ENCODE measurements around the gene RPTOR.
"Not testable (repeated sequence)": the region's sequence is repeated elsewhere in the genome, so short reads cannot be mapped to it uniquely, and the experiment has no call there.

Gene RPTOR

DNA sequence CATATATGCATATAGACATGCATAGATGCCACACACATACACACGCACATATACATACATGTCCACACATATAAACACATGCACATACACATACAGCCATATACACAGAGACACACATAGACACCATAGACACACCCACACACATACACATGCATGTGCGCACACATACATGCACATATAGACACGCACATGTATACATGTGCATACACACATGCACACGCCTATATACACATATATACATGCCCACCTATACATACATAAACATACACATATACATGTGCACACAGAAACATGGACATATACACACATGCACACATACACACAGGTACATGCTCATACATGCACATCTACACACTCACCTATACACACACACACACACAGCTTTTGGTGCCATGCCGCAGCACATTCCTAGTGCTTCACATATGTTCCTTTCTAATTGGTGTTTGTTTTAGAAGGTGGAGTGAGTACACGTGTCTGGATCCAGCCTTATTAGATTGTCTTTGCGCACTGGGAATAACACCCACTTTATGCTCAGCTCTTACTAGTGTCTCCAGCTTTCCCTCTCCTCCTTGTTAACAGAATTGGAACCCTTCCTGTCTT lies 198.0 kb downstream of the RPTOR start:
- no peak for DNase-seq (ENCODE audit: low read depth in 3 of 3)

DNA sequence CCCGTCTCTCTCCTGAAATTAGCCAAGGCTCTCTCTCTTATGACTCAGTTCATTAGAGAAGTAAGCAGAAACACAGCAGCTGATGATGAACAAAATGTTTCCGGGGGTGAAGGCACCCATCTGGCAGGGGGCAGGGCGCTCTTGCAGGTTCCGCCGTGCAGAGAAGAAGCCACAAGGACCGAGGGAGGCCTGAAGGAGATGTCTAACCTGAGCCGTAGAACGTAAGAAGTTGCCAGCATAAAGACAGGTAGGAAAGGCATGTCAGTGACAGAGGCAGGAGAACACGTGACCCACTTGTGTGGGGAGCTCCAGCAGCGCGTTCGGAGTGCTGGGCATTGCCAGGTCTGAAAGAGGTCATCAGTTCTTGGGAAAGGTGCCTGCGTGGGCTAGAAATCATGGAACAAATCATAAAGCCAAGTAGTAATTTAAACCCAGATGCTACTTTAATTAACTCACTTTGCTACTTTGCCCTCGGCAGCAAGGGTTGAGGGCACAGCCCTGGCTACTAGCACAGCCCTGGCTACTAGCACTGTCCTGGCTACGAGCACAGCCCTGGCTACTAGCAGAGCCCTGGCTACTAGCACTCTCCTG lies 198.6 kb downstream of the RPTOR start:
- DNase-seq (ENCODE audit: low read depth in 3 of 3) = peak in 1 of 3 donors; percentile 44

DNA sequence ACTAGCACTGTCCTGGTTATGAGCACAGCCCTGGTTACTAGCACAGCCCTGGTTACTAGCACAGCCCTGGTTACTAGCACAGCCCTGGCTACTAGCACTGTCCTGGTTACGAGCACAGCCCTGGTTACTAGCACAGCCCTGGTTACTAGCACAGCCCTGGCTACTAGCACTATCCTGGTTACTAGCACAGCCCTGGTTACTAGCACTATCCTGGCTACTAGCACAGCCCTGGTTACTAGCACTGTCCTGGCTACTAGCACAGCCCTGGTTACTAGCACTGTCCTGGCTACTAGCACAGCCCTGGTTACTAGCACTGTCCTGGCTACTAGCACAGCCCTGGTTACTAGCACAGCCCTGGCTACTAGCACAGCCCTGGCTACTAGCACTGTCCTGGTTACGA lies 199.3 kb downstream of the RPTOR start:
- not testable (repeated sequence) for DNase-seq (ENCODE audit: low read depth in 3 of 3)

DNA sequence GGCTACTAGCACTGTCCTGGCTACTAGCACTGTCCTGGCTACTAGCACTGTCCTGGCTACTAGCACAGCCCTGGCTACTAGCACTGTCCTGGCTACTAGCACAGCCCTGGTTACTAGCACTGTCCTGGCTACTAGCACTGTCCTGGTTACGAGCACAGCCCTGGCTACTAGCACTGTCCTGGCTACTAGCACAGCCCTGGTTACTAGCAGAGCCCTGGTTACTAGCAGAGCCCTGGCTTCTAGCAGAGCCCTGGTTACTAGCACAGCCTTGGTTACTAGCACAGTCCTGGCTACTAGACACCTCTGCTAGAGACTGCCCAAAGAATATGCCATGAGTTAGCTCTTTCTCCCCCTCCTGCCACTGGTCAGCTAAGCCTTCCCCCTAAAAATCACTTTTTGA lies 200.1 kb downstream of the RPTOR start:
- DNase-seq (ENCODE audit: low read depth in 3 of 3) = not testable (repeated sequence)

DNA sequence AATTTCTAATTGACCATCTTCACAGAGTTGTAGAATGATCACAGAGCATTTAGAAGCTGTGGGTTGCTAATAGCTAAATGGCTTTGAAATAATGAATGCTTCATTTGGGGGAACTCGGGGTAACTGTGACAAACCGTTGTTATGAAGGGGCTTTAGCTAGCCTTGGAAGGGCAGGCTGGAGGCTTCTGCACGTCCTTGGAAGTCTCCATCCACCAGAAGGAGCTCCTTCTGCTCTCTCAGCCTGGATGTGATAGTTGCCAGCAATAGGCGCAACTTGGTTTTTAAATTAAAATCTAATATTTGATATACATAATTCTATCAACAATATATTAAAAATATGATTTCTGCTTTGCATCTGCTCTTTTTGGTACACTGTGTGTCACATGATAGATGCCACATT lies 200.5 kb downstream of the RPTOR start:
- no peak for DNase-seq (ENCODE audit: low read depth in 3 of 3)

DNA sequence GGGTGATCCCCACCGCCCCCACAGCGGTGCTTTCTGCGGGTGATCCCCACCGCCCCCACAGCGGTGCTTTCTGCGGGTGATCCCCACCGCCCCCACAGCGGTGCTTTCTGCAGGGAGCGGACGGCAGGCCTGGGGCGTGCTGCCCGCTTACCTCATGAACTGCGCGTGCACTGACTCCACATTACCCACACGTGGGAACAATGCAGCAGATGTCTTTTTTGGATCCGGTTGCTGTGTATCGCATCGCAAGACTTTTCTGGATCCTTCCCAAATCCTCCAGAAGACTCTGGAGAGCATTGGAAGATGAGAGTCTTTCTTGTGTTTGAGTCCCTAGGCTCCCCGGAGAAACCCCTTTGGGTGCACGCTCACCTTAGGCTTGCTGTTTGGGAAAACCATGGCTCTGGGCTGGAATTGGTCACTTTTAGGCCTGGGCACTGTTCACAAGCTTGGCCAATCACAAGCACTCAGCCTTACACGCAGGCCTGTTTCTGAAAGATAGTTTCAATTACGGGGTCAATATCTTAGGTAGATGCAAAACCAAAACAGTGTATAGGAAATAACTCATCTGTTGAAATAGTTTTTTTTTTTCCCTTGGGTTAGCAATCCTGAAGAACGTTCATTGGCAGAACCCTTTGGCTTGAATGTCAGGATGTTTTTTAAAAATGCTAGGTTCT lies 201.8 kb downstream of the RPTOR start:
- no peak for DNase-seq (ENCODE audit: low read depth in 3 of 3)

DNA sequence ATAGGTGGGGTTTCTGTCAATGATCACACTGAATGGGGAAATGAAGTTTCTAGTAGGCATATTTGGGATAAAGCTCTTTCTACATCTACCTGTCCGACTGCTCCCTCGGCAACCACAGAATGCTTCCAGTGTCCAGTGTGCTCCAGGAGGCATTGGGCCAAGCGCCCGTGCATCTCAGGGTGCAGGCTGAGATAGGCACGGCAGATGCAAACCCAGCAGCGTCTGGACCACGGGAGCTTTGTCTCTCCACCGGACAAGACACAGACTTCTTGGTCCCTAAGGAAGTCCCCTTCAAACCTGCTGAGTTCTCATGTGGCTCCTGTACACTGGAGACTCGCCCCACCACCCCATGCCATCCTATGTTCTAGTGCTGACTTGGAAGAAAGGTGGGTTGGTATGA lies 202.8 kb downstream of the RPTOR start:
- DNase-seq (ENCODE audit: low read depth in 3 of 3) = no peak

DNA sequence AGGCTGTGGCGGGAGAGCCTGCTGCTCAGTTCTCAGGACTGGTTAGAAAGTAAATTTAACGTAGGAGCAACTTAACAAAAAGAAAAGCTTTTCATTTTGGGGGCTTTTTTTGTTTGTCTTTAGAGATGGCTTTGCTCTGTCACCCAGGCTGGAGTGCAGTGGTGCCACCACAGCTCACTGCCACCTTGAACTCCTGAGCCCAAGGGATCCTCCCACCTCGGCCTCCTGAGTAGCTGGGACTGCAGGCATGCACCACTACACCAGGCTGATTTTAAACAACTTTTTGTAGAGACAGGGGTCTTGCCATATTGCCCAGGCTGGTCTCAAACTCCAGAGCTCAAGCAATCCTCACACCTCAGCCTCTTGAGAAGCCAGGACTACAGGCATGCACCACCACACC lies 205.0 kb downstream of the RPTOR start:
- no peak for DNase-seq (ENCODE audit: low read depth in 3 of 3)

DNA sequence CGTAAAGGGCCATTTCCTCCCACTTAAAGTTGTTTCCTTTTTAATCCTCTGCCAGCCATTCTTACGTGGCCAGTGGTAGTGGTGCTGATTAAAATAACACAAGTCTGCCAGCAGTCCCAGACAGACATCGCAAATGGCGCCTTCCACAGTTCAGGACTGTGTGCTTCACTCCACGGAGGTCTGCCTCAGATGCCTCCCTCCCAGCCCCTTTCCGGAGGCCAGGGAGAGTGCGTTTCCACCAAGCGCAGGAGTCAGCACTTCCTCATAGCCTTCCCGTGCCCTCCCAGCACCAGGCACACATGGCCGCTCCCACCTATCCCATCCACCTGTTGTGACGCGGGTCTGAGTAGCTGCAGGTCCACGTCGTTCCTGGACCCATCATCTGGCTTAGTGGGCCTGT lies 205.6 kb downstream of the RPTOR start:
- no peak for DNase-seq (ENCODE audit: low read depth in 3 of 3)

DNA sequence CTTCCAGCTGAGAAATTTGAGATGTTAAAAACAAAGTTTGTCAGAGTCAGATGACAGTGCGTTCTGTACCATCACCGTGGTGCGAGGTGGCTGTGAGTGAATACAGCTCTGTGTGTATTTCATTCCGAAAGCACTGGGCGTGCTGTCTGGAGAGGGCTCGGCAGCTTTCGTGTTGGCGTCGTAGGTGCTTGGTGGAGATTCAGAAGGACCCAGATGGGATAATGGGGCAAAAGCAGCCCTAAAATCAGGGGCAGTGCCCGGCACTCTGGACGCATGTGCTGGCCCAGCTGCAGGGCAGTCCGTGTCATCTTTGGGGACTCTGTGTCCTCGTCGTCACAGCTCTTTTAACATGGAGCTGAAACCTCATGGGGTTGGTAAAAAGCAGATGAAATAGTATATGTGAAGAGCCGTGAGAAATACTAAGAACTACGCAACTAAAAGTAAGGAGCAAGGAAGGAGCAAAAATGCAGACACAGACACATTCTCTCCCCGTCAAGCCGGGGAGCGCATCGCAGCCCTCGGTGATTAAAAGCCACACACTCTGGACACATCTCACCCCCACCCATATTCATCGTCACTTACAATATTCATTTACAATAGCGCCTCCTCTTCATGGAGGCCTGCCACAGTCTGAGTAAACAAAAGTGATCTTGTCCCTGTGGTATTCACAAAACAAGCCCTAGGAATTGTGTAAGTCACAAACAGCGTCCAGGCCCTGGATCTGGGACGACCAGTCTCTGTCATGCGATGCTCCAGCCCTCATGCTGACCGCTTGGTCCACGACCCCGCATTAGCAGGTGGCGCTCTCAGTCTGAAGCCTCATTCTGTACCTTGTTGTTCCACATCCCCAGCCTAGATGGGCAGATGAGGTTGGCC lies 206.7 kb downstream of the RPTOR start:
- DNase-seq (ENCODE audit: low read depth in 3 of 3) = no peak

DNA sequence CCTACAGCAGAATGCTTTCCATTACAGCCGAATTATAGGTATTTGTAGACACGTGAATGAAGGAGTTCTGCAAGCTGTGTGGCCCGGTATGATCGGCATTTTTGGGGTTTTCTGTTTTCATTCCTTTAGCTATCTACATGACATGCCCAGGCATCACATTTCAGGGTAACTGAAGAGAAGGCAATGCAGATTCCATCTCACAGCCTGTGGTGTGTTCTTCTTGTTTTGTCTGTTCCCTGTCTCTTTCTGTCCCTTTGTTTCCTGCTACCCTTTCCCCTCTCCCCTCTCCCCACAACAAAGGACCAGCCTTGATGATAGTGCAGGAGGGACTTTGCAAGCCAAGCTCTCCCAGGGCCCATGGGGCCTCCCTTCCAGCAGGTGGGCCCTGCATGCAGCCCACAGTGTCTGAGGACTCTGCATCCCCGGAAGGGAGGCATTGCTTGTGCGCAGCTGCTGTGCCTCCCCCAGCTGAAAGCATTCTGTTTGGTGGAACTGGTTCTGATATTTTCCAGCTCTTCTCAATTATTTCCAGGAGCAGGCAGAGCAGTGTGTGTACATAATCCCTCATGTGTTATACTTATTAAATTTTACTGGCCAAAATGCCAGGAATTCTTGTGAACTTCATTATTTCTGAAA lies 207.4 kb downstream of the RPTOR start:
- DNase-seq (ENCODE audit: low read depth in 3 of 3) = no peak

DNA sequence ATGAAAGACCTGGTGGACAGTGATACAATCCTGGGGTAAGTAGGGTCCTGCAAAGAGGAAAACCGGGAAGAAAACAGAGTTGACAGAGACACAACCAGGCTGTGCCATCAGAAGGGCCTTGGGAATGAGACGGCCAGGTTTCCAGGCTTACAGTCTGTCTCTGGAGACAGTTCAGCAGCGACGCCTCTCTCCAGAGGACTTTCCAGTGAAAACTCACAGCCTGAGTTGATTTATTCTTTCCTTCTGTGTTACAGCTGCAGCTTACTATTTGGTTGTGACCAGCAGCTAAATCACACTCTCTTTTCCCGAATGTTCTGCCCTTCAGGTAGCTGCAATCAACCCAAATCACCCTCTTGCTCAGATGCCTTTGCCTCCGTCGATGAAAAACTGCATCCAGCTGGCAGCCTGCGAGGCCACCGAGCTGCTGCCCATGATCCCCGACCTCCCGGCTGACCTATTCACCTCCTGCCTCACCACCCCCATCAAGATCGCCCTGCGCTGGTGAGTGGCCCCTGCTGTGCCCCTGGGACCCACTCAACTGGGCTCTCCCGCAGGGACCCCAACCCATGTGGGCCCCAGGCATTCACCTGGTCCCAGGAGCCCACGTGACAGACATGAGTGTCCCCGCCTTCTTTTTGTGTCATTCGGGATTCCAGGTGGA lies 209.2 kb downstream of the RPTOR start:
- no peak for DNase-seq (ENCODE audit: low read depth in 3 of 3)

DNA sequence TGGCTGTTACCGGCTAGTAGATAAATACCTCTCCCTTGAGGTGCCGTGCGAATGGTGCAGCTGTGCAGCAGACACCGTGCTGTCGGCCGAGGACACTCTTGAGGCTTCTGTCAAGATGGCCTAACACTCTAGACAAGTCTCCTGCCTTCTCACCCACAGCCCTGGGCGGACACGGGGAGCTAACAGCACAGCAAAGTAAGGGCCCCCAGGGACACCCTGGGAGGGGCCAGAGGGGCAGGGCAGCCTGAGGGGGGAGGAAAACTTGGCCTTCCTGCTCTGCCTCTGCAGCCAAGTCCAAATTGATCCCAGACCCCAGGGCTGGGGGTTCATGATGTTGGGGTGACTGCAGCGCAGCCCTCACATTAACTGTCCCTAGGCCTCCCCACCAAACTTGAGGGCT lies 210.2 kb downstream of the RPTOR start:
- DNase-seq (ENCODE audit: low read depth in 3 of 3) = no peak

DNA sequence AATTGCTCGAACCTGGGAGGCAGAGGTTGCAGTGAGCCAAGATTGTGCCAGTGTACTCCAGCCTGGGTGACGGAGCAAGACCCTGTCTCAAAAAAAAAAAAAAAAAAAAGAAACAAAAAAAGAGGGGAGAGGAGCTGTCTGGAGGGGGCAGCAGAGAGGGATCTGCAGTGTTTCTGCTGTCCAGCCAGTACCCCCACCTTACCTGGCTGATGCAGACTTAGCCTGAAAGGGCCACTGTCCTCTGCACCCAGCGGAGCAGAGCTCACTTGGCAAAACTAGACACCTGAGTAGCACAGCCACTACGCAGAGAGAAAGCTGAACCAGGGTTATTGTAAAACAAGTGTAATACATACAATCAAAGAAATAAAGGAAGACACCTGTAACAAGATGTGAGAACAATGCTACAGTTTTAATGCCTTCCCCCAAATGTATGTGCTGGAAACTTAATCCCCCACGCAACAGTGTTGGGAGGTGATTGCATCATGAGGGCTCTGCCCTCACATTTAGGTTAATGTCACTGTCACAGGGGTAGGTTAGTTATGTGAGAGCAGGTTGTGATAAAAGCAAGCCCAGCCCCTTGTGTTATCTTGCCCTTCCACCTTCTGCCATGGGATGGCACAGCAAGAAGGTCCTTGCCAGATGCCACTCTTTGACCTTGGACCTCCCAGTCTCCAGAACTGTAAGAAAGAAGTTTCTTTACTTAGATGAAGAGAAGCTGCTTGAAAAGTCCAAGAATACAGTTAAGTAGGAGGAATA lies 211.2 kb downstream of the RPTOR start:
- no peak for DNase-seq (ENCODE audit: low read depth in 3 of 3)

DNA sequence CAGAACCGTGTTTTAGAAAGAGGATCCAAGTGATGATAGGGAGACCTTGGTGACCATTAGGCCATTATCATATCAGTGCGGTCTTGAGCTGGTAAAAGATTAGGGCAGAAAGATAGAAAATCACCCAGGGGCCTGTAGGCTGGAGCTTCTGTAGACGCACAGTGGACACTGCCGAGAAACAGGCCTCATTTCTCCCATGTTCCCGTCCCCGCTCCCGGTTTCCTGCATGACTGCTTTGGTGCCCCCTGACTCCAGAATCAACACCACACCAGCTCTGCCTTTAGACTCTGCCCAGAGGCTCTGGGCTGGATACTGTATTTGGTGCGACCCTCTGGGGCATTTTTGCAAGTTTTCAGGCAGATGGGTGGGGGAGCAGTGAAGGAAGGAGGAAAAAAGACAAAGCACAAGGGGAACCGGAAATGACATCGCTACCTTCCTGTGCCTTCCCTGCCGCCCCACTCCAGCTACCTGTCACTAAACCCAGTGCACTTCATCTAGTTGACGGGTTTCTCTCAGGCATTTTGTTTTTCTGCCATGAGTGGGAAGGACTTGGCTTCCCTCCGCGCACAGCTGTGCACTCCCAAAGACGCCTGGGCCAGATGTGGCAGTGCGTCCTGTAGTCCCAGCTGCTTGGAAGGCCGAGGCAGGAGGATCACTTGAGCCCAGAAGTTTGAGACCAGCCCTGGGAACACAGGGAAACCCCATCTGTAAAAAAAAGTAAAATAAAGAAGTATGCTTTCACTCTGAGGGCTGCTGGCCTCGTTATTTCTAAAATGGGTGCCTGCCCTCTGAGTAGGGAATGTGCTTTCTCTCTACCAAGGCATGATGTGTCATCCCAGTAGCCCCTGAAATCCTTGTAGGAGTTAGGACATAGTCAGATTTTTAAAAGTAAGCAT lies 214.1 kb downstream of the RPTOR start:
- no peak for DNase-seq (ENCODE audit: low read depth in 3 of 3)

DNA sequence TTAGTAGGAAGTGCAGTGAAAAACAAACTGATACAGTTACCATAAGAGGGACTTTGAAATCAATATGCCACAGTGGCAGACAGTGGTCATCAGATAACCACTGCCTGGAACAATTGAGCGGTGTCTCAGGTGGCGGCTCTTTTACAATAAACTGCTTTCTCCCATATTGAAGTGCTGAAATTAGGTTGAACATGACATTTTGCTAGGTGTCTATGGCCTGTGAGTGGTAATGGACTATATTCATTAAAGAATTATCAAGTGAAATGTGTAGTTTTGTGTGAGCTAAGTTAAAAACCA lies 214.7 kb downstream of the RPTOR start:
- no peak for DNase-seq (ENCODE audit: low read depth in 3 of 3)

DNA sequence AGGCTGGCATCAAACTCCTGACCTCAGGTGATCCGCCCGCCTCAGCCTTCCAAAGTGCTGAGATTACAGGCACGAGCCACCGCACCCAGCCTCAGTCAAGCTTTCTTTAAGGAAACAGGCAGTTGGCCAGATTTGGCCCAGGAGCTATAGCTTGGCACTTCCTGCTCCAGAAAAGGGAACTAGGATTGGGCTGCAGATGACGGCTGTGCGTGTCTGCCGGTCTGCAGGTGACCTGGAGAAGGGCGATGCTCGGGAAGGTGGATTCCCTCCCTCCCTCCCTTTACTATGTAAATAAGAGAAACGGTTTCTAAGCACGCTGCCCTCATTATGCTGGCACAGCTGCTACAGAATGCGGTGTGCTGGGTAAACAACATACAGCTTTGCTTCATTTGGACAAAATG lies 215.9 kb downstream of the RPTOR start:
- DNase-seq (ENCODE audit: low read depth in 3 of 3) = no peak

DNA sequence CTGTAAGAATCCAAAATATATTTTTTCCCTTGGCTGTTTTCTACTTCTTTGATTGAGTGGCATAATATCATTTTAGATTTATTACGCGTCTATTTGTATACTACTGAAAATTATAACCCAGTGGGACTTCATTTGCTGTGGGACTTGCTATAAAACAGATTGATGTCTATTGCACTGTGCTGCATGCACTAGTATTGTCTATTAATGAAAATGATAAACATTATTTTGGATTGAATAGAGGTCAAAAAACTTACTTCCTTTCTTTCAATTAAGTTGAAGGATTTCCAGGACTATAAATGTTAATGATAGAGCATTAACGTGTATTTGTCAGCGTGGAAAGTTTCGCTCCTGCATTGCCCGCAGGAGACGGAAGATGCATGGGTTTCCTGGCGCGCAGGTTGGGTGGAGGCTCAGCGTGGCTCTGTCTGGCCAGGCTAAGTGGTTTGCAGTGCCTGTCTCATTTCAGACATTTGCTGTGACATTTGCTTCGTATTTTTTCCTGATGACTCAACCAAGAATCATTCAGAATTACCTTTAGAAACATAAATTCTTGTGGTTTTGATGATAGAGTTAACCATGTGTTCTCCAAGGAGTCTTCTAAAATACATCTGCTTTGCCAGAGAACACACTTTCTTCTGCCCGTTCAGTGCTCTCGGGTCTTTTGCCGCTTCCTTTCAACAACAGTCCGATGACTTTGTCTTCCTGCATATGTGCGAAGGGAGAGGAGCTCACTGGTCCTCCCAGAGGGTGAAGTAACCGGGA lies 216.7 kb downstream of the RPTOR start:
- peak; percentile 61 to 68 (median 66) for DNase-seq (ENCODE audit: low read depth in 3 of 3)

DNA sequence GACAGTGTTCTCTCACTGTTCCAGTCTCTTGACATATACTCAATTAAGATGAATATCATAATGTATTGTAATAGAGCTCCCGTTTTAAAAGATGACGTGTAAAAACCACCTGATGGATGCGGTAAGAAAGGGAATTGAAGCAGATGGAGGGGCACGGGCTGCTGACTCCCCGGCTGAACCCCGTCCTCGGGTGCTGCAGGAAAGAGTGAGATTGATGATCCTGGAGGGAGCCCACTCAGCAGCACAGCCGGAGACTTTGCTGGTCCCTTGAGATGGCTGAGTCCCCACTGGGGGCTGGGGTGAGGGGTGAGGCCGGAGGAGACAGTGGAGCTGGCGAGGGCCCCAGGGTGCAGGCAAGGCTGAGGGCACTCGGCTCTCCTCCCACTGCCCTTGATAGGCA lies 217.4 kb downstream of the RPTOR start:
- DNase-seq (ENCODE audit: low read depth in 3 of 3) = no peak
